ENCODE data around the gene ENSA. TPM values are rescaled to one million over a fixed set of nuclear protein-coding genes. Genes with fewer than 3 reads are reported as not detected.

ENSA gene
- polyA plus RNA-seq, 4 donors = 137 to 188 (median 152) TPM

- H3K27ac ChIP-seq (ENCODE audit: low read depth in 1 of 3, low read length in 2 of 3) = peak overlapping the region in 2 of 3 donors; percentile 2 to 80
- no peaks in the 10 kb centered on the region for H3K9me3 ChIP-seq (ENCODE audit: control insufficient read depth in 2 of 2, insufficient read depth in 1 of 2, low read depth in 1 of 2, low read length in 1 of 2)
- H3K36me3 ChIP-seq (ENCODE audit: control insufficient read depth in 3 of 3, insufficient read depth in 2 of 3, low read depth in 1 of 3, low read length in 3 of 3) = peaks cover 13 to 50% (median 16%) of the 10 kb centered on the region in 3 donors
- DNase-seq = peak in 1 of 2 donors; percentile 24
- H3K27me3 ChIP-seq (ENCODE audit: control insufficient read depth in 3 of 3, insufficient read depth in 3 of 3, low read length in 3 of 3) = no peaks in the 10 kb centered on the region
- H3K4me3 ChIP-seq (ENCODE audit: low read depth in 1 of 3, low read length in 3 of 3) = no peak overlapping the region
- FAIRE-seq = no peak
- WGBS, 3 donors = 47 to 67% (median 51%) methylated on average over 4 of the region's 4 CpGs
- peaks cover 3 to 38% (median 19%) of the 10 kb centered on the region in 3 donors for H3K4me1 ChIP-seq (ENCODE audit: control insufficient read depth in 3 of 3, insufficient read depth in 2 of 3, low read depth in 1 of 3, low read length in 2 of 3)
These were observed 56.3 kb downstream of the ENSA start for GRCh38 chr1:150572918-150573647.

Other genes starting within 250 kb of the ENSA start
- gene TARS2, start 142.2 kb downstream of the ENSA start, polyA plus RNA-seq = 10 to 100 TPM in 2 of 4 donors, 1 to 10 TPM in 2; 6.5 to 22.7 (median 11.2) TPM
- gene ECM1, start 121.5 kb downstream of the ENSA start, polyA plus RNA-seq = 1 to 10 TPM in 3 of 4 donors, under 1 TPM in 1; 0.89 to 8.3 (median 3.1) TPM
- under 1 TPM in 1 of 4 donors, not detected in 3; 0.24 TPM for gene FALEC, start 113.9 kb downstream of the ENSA start, polyA plus RNA-seq
- 10 to 100 TPM in 2 of 4 donors, under 1 TPM in 2; 0.27 to 16.1 (median 7.0) TPM for gene ADAMTSL4, start 80.2 kb downstream of the ENSA start, polyA plus RNA-seq
- gene MCL1, start 50.0 kb downstream of the ENSA start, polyA plus RNA-seq = 100 to 1,000 TPM in 3 of 4 donors, 10 to 100 TPM in 1; 87.0 to 189 (median 105) TPM
- gene GOLPH3L, start 67.5 kb upstream of the ENSA start, polyA plus RNA-seq = 10 to 100 TPM; 15.4 to 43.1 (median 22.6) TPM
- under 1 TPM in 2 of 4 donors, not detected in 2; 0.07 TPM for gene HORMAD1, start 91.3 kb upstream of the ENSA start, polyA plus RNA-seq
- 100 to 1,000 TPM in 1 of 4 donors, 10 to 100 TPM in 3; 34.0 to 128 (median 69.6) TPM for gene CTSS, start 136.2 kb upstream of the ENSA start, polyA plus RNA-seq
- 10 to 100 TPM in 3 of 4 donors, 1 to 10 TPM in 1; 8.1 to 26.4 (median 14.8) TPM for gene CTSK, start 178.6 kb upstream of the ENSA start, polyA plus RNA-seq
- 10 to 100 TPM; 14.3 to 33.5 (median 15.4) TPM for gene ARNT, start 247.0 kb upstream of the ENSA start, polyA plus RNA-seq

All from small intestine (tissue), 7 donors.